Activated CD4-positive, alpha-beta T cell treated with anti-CD3 and anti-CD28 coated beads, Interleukin-10, Interleukin-2, amounts not matched to agents 100 ng/mL and 50 ng/mL, durations not matched to agents 16 hours and 8 hours (primary cell): ENCODE data around the gene INPP5A.
"Not testable (repeated sequence)": the region's sequence is repeated elsewhere in the genome, so short reads cannot be mapped to it uniquely, and the experiment has no call there.

Experiments used
- DNase-seq: peaks from one replicate; pipeline ENCODE4 v3.0.0-alpha.2; 2020

The INPP5A gene

GRCh38 chr10:132793871-132794849 is 256.6 kb downstream of the INPP5A start:
- DNase-seq: no peak

DNA sequence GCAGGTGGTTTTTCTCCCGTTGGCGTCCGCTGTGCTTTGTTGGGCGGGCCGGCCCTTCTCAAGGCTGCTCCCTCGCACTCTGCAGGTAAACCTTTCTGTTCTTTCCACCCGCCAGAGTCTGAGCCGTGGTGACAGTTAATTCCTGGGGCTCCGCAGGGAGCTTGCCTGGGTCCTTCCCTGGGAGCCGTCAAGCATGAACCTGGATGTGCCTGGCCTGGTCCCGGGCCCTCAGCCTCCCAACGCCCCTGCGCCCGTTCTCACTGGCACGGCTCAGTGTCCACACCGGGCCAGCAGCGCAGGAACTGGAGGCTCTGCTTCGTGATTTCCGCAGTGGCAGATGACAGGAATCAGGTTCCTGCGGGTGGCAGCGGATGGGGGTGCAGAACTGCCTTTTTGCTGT is 259.3 kb downstream of the INPP5A start:
- DNase-seq: no peak

- not testable (repeated sequence) for DNase-seq
Measured at GRCh38 chr10:132797986-132798385, 260.4 kb downstream of the INPP5A start.

DNA sequence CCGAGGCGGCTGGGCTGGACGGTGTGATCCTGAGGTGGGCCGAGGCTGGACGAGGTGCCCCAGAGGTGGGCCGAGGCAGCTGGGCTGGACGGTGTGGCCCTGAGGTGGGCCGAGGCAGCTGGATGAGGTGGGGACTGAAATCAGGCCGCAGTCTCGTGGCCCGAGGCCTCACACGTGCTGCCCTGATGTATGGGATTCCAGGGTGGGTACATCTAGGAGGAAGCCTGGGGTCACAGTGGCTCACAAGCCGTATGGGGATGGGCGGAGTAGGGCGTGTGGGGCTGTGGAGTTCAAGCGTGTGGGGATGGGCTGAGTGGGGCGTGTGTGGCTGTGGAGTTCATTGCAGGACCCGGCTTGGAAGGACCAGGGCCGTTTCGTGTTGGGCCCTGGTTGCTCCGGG is 260.8 kb downstream of the INPP5A start:
- no peak for DNase-seq

- DNase-seq: no peak
Measured at GRCh38 chr10:132798876-132799275, 261.3 kb downstream of the INPP5A start.

DNA sequence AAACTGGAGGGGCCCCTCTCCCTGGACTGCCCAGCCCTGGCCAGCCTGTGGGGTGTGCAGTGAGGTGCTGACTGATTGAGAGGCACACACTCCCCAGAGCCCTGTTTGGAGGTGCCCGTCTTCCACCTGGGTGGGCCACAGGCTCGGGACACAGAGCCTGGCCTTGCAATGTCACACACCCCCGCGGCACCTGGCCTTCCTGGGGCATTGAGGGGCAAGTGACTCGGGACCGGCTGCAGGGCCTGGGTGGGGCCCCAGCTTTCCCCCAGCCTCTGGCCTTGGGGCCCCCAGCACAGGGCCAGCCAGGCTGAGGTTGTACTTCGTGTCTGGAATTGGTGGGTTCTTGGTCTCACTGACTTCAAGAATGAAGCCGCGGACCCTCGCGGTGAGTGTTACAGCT is 262.3 kb downstream of the INPP5A start:
- DNase-seq: no peak

DNA sequence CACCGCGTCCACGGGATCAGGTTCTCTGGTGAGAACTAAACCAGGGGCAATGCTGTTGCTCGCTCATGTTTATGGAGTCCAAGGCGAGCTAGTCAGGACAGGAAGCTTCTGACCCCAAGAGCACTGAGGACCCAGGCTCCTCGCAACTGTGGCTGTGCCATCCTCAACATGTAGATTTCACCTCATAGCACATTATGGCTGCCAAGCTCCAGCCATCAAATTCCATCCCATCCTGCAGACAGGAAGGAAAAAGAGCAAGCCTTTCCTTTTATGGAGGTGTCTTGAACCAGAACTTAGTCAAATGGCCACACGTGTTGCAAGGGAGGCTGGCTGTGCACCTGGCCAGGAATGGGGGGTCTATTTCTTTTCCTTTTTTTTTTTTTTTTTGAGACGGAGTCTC is 264.5 kb downstream of the INPP5A start:
- no peak for DNase-seq

DNA sequence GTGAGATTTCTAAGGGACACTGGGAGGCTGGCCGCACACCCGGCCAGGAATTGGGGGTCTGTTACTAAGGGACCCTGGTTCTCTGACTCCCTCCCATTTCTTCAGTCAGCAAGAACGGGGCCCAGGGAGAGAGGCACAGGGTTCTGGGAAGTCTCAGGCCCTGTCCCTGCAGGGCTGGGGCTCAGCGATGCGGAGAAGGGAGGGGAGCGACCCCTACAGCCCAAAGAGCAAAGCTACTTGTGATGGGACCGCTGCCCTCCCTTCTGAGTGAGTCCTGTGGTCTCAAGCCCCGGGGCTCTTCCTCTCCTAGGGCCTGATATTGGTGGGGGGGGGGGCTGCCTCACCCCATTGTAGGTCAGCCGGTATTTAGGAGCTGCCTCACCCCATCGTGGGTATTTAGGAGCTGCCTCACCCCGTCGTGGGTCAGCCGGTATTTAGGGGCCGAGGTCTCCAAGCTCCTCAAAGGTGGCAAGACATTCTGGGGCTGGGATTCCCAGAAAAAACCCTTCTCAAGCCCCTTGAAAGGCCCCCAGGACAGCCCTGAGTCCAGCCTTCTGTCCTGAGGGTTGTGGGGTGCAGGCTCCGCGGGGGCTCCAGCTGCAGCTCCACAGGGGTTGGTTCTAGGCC is 265.2 kb downstream of the INPP5A start:
- DNase-seq: no peak

- DNase-seq: no peak
Measured at GRCh38 chr10:132803416-132804210, 266.0 kb downstream of the INPP5A start.

DNA sequence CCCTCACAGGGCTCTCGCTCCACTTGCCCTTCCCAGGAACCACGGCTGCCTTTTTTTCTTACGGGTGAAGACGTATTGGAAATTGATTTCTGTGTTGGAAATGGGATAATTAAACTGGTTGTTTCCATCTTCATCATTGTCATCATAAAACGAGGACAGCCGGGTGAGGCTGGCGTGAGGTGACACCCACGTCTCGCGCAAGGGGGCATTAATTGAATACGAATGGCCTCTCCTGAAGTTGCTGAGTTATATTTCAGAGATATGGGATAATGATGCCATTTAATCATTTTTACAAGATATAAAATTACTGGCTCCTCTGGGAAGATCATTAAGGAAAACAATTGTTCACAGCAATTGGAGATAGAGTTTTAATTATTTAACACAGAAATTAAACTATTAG is 266.7 kb downstream of the INPP5A start:
- DNase-seq: no peak

DNA sequence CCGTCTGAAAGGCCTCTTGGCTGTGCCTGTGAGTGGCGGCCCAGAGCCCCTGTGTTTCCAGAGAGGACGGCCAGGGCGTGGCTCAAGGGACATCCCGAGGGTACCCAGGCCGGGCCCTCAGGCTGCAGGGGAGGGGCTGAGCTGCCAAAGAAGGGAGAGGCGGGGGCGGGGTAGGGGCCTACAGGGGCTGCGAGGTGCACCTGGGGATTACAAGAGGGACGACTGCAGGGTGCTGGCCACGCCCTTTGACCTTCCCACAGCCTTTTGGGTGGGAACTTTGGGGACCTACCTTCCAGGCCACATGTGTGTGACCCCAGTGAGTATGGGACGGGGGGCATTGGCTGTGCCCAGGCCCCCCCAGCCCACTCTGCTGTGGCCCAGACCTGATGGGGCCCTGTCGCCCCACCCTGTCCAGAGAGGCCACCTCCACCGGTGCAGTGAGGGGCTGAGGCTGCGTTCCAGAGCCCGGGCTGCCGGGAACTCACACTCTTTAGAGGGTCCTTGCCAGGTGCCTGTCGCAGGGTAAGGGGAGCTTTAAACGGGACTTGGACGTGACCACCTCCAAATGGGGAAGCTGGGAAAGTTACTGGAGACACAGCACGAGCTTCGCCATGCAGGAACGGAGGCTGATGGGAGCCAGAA is 267.3 kb downstream of the INPP5A start:
- DNase-seq: no peak

- DNase-seq: no peak
Measured at GRCh38 chr10:132805599-132805998, 268.0 kb downstream of the INPP5A start.

DNA sequence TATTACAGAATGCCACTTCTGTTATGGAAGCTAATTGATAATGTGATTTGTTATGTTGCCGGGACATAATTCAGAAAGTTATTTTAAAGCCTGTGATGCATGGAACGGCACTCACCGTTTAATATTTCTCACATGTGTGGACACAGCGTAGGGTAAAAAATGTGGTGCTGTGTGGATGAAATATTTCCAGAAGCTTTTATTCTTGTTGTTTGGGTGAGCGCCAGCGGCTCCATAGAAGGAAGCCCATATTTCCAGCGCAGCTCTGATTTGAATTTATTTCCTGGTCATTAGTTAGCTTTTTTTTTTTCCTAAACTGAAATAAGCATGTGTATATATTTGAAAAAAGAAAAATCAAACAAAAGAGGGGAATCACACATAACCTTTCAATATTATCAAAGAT is 268.5 kb downstream of the INPP5A start:
- DNase-seq: no peak

- DNase-seq: no peak
Measured at GRCh38 chr10:132806561-132807003, 269.0 kb downstream of the INPP5A start.

DNA sequence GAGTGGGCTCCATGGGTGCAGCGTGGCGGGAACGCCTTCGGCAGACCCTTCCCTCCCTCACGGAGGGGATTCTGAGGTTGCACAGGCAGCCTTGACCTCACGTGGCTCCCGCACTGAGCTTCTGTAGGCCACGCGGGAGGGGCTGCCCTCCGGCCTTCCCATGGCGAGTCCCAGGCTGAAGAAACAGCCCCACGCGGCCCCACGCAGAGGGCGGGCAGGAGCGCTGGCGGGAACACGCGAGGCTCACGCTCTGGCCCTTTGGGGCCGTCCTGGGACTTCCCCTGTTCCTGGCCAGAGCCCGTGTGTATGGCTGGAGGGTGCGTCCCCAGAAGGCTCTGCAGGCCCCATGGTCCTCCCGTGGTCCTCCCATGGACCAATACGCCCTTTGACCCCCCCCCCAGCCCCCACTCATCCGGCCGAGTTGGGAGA is 270.0 kb downstream of the INPP5A start:
- no peak for DNase-seq

DNA sequence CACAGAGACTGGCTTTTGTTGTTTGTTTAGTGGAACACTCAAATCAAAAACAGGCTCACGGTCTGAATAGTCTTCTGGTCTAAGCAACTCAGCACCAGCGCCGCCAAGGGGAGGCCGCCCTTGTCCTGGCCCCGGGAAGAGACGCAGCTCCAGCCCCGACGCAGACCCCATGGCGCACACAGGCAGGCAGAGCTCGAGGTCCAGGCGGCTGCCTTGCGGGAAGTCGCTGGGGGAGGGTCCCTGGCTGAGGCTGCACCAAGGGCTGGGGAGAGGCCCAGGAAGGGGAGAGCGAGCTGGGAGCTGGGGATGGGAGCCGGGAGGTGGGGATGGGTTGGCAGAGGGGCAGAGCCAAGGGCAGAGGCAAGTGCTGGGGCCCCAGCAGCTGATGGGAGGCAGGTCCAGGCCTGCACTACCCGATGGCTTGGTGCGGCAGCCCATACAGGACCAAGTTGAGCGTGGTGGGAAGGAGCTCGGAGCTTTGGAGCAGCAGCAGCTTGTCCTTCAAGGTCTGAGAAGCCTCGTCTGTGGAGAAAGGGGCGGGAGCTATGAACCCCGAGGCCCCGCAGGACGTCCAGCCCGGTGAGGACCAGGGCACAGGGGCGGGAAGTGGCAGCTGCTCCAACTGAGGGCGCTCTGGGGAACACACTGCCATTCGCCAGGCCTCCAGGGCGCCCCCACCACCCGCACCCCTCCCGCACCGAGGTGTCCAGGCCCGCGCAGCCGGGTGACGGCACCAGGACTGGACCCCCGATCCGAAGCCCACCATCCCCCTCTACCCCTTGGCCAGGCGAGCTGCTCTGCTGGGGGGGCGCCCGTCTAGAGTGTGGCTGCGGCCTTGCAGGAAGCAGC is 271.0 kb downstream of the INPP5A start:
- no peak for DNase-seq

DNA sequence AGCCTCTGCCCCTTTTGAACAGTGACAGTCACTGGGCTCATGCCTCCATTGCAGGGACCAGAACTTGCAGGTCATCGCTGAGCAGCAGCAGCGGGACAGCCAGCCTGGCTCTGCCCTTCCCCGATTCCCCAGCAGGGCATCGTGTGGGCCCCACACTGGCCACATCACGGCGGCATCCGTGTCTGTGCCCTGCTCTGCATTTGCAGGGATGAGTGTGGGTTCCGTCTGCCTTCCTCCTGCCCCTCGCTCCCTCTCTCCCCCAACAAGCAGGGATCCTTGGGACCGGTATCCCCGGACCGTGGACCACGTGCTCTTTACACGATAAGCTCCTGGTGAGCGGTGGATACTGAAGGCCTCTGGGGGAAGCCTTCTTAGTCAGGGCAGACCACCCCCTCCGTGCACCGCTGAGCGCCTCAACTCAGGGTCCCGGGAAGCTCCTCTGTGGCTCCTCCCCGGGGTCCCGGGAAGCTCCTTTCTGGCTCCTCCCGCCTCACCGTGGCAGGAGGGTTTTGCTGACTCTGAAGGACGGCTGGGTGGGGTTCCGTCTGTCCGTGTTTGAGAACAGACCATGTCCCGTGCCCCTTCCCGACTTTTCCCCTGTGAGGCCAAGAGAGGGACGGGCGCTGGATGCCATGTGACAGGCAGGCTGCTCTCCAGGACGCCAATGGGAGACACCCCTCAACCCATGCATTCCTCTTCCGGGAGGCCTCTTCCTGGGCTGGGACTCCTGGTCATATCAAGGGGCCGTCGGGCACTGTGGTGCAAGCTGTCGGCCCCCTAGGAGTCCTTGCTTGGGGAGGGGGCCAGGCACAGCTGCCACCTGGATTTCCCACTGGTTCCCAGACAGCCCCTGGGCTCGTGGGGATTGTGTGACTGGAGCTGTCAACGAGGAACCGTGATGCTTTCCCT is 271.9 kb downstream of the INPP5A start:
- no peak for DNase-seq

- DNase-seq: no peak
Measured at GRCh38 chr10:132810141-132810806, 272.7 kb downstream of the INPP5A start.

GRCh38 chr10:132810807-132811700 is 273.5 kb downstream of the INPP5A start:
- no peak for DNase-seq
